Gastrocnemius medialis (tissue), 4 donors: Measurements from ENCODE around the gene FOXP2. TPM values are rescaled to one million over a fixed set of nuclear protein-coding genes. Genes with fewer than 3 reads are reported as not detected.
A peak's percentile ranks its signal among the peaks of the same experiment; 100 is the strongest.
"Not testable (repeated sequence)": the region's sequence is repeated elsewhere in the genome, so short reads cannot be mapped to it uniquely, and the experiment has no call there.

ENCODE experiments used
- ATAC-seq, 2 donors: fragments of 150-250 bp; one replicate each; pipeline ENCODE4 v1.9.1; 2016
- DNase-seq, 2 donors: peaks; one replicate each; pipeline ENCODE4 v3.0.0-alpha.2; 2019
- H3K27ac ChIP-seq, 4 donors: fragments of 200-600 bp; sonication (generic); 1 replicate in 1 of 4; 2 replicates in 3 of 4; pipeline ENCODE4 v1.5.1; 2016 to 2018; ENCODE audit warnings: mild to moderate bottlenecking in 2 of 4, moderate library complexity in 1 of 4
- H3K27me3 ChIP-seq, 3 donors: fragments of 200-600 bp; sonication (generic) in 2 of 3; 1 replicate in 1 of 3; 2 replicates in 2 of 3; pipeline versions ENCODE4 v1.5.1 to v1.6.0; 2016 to 2019; ENCODE audit warnings: mild to moderate bottlenecking in 1 of 3, moderate library complexity in 1 of 3
- H3K36me3 ChIP-seq, 2 donors: fragments of 200-600 bp; sonication (generic) in 1 of 2; one replicate each; pipeline ENCODE4 v1.5.1; 2017 to 2018
- H3K4me1 ChIP-seq, 2 donors: fragments of 200-600 bp; sonication (generic) in 1 of 2; one replicate each; pipeline ENCODE4 v1.5.1; 2016 to 2017; ENCODE audit warnings: mild to moderate bottlenecking in 2 of 2
- H3K4me3 ChIP-seq, 4 donors: fragments of 200-600 bp; sonication (generic) in 3 of 4; 1 replicate in 1 of 4; 2 replicates in 3 of 4; pipeline ENCODE4 v1.5.1; 2016 to 2019; ENCODE audit warnings: mild to moderate bottlenecking in 2 of 4
- H3K9me3 ChIP-seq, 3 donors: fragments of 200-600 bp; sonication (generic) in 2 of 3; 1 replicate in 1 of 3; 2 replicates in 2 of 3; pipeline ENCODE4 v1.5.1; 2016 to 2019
- CTCF ChIP-seq, 5 experiments: fragments of 450-650 bp in 3 of 5; fragments of 200-600 bp in 2 of 5; sonication (generic) in 2 of 5; IDR thresholded peaks in 4 of 5; conservative IDR thresholded peaks in 1 of 5; 1 replicate in 4 of 5; 2 replicates in 1 of 5; pipeline ENCODE4 v1.5.1; 2016 to 2019; ENCODE audit warnings: antibody characterized with exemption in 5 of 5, mild to moderate bottlenecking in 3 of 5, moderate library complexity in 3 of 5
- POLR2A ChIP-seq, 2 donors: fragments of 450-650 bp; IDR thresholded peaks; one replicate each; pipeline ENCODE4 v1.6.1; 2017; ENCODE audit warnings: antibody characterized with exemption in 2 of 2, mild to moderate bottlenecking in 2 of 2, moderate library complexity in 2 of 2
- in situ Hi-C, 4 donors: fragments of 200-750 bp; cut with MboI; loops; one replicate each; pipeline versions ENCODE4 v1.15.0 to v1.8.0; 2017; ENCODE audit warnings: low sequenced_read_pairs in 4 of 4
- intact Hi-C: fragments of 100-400 bp; cut with DNase I; formaldehyde crosslinking; loops from one replicate; pipeline ENCODE4 v1.15.1; 2023; ENCODE audit warnings: low total_unique reads
- total RNA-seq, 4 donors: library from RNA; depleted of rRNA; stranded (reverse); fragments of >200 nt; gene quantifications; one replicate each; pipeline versions ENCODE4 v1.1.0 to v1.2.3, GENCODE V29; 2016

The FOXP2 gene
- total RNA-seq, 4 donors from 2014 or later, result 4.9 to 16.9 (median 7.5) TPM

- no peak for ATAC-seq
- Histone ChIP-seq H3K27me3 (no peaks in the 10 kb centered on the region), H3K36me3 (no peaks in the 10 kb centered on the region), H3K4me3 (no peak overlapping the region), H3K9me3 (no peaks in the 10 kb centered on the region), H3K27ac (no peak overlapping the region), H3K4me1 (peaks cover 3 to 6% of the 10 kb centered on the region in 2 donors)
- intact Hi-C loops (no loop called here), in situ Hi-C loops (no loop called here)
- DNase-seq, result no peak
- TF ChIP-seq POLR2A (IDR thresholded peaks at IDR 0.05), result no peak
- TF ChIP-seq CTCF (IDR thresholded peaks at IDR 0.05 in 4 of 5, conservative IDR thresholded peaks at IDR 0.05 in 1 of 5), result no peak
Observed at GRCh38 chr7:114372619-114373018, 42.0 kb upstream of the FOXP2 start.

GRCh38 chr7:114375907-114376306 lies 38.7 kb upstream of the FOXP2 start:
- in situ Hi-C loops, result no loop called here
- ATAC-seq (no peak), DNase-seq (no peak)
- no peak for TF ChIP-seq CTCF (IDR thresholded peaks at IDR 0.05 in 4 of 5, conservative IDR thresholded peaks at IDR 0.05 in 1 of 5)
- no peak for TF ChIP-seq POLR2A (IDR thresholded peaks at IDR 0.05)
- Histone ChIP-seq H3K9me3 (no peaks in the 10 kb centered on the region), H3K36me3 (no peaks in the 10 kb centered on the region), H3K27me3 (no peaks in the 10 kb centered on the region), H3K27ac (no peak overlapping the region), H3K4me3 (no peak overlapping the region), H3K4me1 (no peaks in the 10 kb centered on the region)
- intact Hi-C loops, result no loop called here

GRCh38 chr7:114383946-114384345 lies 30.7 kb upstream of the FOXP2 start:
- peaks cover 5 to 13% of the 10 kb centered on the region in 2 donors for H3K4me1 ChIP-seq
- H3K4me3 ChIP-seq, H3K9me3 ChIP-seq, H3K27ac ChIP-seq, H3K27me3 ChIP-seq, ATAC-seq, H3K36me3 ChIP-seq, DNase-seq, in situ Hi-C loops, intact Hi-C loops: not testable (repeated sequence)

GRCh38 chr7:114384346-114384745 lies 30.3 kb upstream of the FOXP2 start:
- H3K27ac ChIP-seq, in situ Hi-C loops, DNase-seq, ATAC-seq, H3K4me3 ChIP-seq, H3K9me3 ChIP-seq, H3K36me3 ChIP-seq, H3K27me3 ChIP-seq, intact Hi-C loops: not testable (repeated sequence)
- H3K4me1 ChIP-seq, result peaks cover 5 to 13% of the 10 kb centered on the region in 2 donors

- no peak for TF ChIP-seq POLR2A (IDR thresholded peaks at IDR 0.05)
- TF ChIP-seq CTCF (IDR thresholded peaks at IDR 0.05 in 4 of 5, conservative IDR thresholded peaks at IDR 0.05 in 1 of 5), result no peak
- intact Hi-C loops, result no loop called here
- in situ Hi-C loops, result no loop called here
Observed at GRCh38 chr7:114388021-114388420, 26.6 kb upstream of the FOXP2 start.

GRCh38 chr7:114392686-114393085 lies 21.9 kb upstream of the FOXP2 start:
- ATAC-seq (peak in 1 of 2 donors; percentile 64), DNase-seq (no peak)
- Histone ChIP-seq H3K27me3 (no peaks in the 10 kb centered on the region), H3K4me1 (peaks cover 10 to 26% of the 10 kb centered on the region in 2 donors), H3K36me3 (no peaks in the 10 kb centered on the region), H3K9me3 (no peaks in the 10 kb centered on the region), H3K27ac (peak overlapping the region in 2 of 4 donors; percentile 9 to 10), H3K4me3 (no peak overlapping the region)
- TF ChIP-seq CTCF (IDR thresholded peaks at IDR 0.05 in 4 of 5, conservative IDR thresholded peaks at IDR 0.05 in 1 of 5), result no peak
- TF ChIP-seq POLR2A (IDR thresholded peaks at IDR 0.05), result no peak
- in situ Hi-C loops (no loop called here), intact Hi-C loops (no loop called here)

More at GRCh38 chr7:114388021-114388420, 26.6 kb upstream of the FOXP2 start:
- H3K36me3 ChIP-seq, result no peaks in the 10 kb centered on the region
- H3K4me1 ChIP-seq, result peaks cover 15 to 35% of the 10 kb centered on the region in 2 donors
- H3K9me3 ChIP-seq, result no peaks in the 10 kb centered on the region
- H3K4me3 ChIP-seq, result no peak overlapping the region
- ATAC-seq (no peak), DNase-seq (no peak)
- no peak overlapping the region for H3K27ac ChIP-seq
- H3K27me3 ChIP-seq, result no peaks in the 10 kb centered on the region
